HepG2 (cell line): ENCODE results near the gene OR2AP1. TPM values are rescaled to one million over a fixed set of nuclear protein-coding genes. Genes with fewer than 3 reads are reported as not detected.

Source experiments
- HCFC1 ChIP-seq: fragments of 150-350 bp; IDR thresholded peaks from 2 replicates; pipeline ENCODE4 v1.6.1; 2014; ENCODE audit warnings: low read depth, low read length
- HINFP ChIP-seq: sonication (generic); formaldehyde crosslinking; IDR thresholded peaks from 2 replicates; pipeline ENCODE4 v1.4.0; 2020; ENCODE audit warnings: low read depth, mild to moderate bottlenecking, missing genetic modification reagents
- KAT2B ChIP-seq: fragments of 150-350 bp; IDR thresholded peaks from 2 replicates; pipeline ENCODE4 v1.6.1; 2014; ENCODE audit warnings: low read depth, low read length, borderline replicate concordance
- NFAT5 ChIP-seq: sonication (generic); formaldehyde crosslinking; IDR thresholded peaks from 2 replicates; pipeline ENCODE4 v1.4.0; 2020; ENCODE audit warnings: missing genetic modification reagents
- PHF8 ChIP-seq: sonication (generic); formaldehyde crosslinking; IDR thresholded peaks from 2 replicates; pipeline ENCODE4 v1.5.0; 2020; ENCODE audit warnings: missing genetic modification reagents
- RAD51 ChIP-seq: fragments of 450-650 bp; IDR thresholded peaks from 2 replicates; pipeline ENCODE4 v1.6.1; 2016; ENCODE audit warnings: borderline replicate concordance
- ZNF44 ChIP-seq: sonication (generic); formaldehyde crosslinking; IDR thresholded peaks from 2 replicates; pipeline ENCODE4 v1.5.1; 2020; ENCODE audit warnings: mild to moderate bottlenecking, missing genetic modification reagents
- polyA plus RNA-seq, 8 experiments: library from polyadenylated mRNA; depleted of rRNA in 3 of 8; stranded (reverse) in 7 of 8; unstranded in 1 of 8; fragments of >200 nt; fragmentation: Illumina TruSeq in 4 of 8; extraction: Trizol in 4 of 8; gene quantifications; 2 replicates each; pipeline versions ENCODE4 v1.2.1 to v1.2.3, GENCODE V29; 2011 to 2016; ENCODE audit warnings: low read depth in 4 of 8, missing spikeins in 1 of 8, mixed read lengths in 1 of 8; ENCODE audit not compliant: insufficient read depth in 1 of 8
- total RNA-seq, 5 experiments: library from RNA; depleted of rRNA; stranded (reverse); fragments of >200 nt; fragmentation: Illumina TruSeq; extraction: Trizol; gene quantifications; 2 replicates each; pipeline ENCODE4 v1.2.3, GENCODE V29; 2016; ENCODE audit warnings: low read depth in 1 of 5
- TF ChIP-seq, protein P1 (sequence below): sonication (generic); formaldehyde crosslinking; IDR thresholded peaks from 2 replicates; pipeline ENCODE4 v1.9.0; 2022; ENCODE audit warnings: missing genetic modification reagents, mild to moderate bottlenecking, borderline replicate concordance
- TF ChIP-seq, protein P2 (sequence below): IDR thresholded peaks from 2 replicates; pipeline ENCODE4 v1.6.1; 2016; ENCODE audit warnings: control low read depth
- TF ChIP-seq, protein P3 (sequence below): sonication (generic); formaldehyde crosslinking; IDR thresholded peaks from 2 replicates; pipeline ENCODE4 v1.5.0; 2020; ENCODE audit warnings: mild to moderate bottlenecking, missing genetic modification reagents

Gene OR2AP1
- total and polyA plus RNA-seq, 2 of the 13 experiments (the other 11 are each of a cell fraction or from before 2014, with no cell fraction given), result not detected

DNA sequence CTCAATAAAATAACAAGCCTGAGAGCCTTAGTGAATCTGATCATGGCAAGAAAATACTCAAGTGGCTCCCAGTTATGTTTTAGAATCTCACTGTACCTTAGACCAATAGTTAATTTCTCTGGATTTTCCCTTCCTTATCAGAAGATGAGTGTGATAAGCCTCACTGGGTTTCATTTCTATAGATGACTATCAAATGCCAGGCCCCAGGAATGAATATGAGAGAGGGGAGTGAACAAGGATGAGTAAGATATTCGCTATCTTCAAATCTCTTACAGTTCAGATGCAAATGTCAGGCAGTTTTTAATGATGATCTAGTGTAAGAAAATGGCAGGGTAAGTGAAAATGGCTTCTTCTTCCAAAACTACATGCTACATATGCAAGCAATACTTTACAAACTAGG lies 38.3 kb downstream of the OR2AP1 start (continued):
- TF ChIP-seq, protein P1, sequence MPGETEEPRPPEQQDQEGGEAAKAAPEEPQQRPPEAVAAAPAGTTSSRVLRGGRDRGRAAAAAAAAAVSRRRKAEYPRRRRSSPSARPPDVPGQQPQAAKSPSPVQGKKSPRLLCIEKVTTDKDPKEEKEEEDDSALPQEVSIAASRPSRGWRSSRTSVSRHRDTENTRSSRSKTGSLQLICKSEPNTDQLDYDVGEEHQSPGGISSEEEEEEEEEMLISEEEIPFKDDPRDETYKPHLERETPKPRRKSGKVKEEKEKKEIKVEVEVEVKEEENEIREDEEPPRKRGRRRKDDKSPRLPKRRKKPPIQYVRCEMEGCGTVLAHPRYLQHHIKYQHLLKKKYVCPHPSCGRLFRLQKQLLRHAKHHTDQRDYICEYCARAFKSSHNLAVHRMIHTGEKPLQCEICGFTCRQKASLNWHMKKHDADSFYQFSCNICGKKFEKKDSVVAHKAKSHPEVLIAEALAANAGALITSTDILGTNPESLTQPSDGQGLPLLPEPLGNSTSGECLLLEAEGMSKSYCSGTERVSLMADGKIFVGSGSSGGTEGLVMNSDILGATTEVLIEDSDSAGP (CRISPR knock-in tag), result no peak
- TF ChIP-seq KAT2B, result no peak
- TF ChIP-seq ZNF44 (CRISPR knock-in tag), result no peak
- TF ChIP-seq HCFC1, result no peak
- no peak for TF ChIP-seq NFAT5 (CRISPR knock-in tag)
- TF ChIP-seq RAD51, result no peak
- TF ChIP-seq HINFP (CRISPR knock-in tag), result no peak
- TF ChIP-seq, protein P2, sequence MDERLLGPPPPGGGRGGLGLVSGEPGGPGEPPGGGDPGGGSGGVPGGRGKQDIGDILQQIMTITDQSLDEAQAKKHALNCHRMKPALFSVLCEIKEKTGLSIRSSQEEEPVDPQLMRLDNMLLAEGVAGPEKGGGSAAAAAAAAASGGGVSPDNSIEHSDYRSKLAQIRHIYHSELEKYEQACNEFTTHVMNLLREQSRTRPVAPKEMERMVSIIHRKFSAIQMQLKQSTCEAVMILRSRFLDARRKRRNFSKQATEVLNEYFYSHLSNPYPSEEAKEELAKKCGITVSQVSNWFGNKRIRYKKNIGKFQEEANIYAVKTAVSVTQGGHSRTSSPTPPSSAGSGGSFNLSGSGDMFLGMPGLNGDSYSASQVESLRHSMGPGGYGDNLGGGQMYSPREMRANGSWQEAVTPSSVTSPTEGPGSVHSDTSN (CRISPR knock-in tag), result no peak
- TF ChIP-seq, protein P3, sequence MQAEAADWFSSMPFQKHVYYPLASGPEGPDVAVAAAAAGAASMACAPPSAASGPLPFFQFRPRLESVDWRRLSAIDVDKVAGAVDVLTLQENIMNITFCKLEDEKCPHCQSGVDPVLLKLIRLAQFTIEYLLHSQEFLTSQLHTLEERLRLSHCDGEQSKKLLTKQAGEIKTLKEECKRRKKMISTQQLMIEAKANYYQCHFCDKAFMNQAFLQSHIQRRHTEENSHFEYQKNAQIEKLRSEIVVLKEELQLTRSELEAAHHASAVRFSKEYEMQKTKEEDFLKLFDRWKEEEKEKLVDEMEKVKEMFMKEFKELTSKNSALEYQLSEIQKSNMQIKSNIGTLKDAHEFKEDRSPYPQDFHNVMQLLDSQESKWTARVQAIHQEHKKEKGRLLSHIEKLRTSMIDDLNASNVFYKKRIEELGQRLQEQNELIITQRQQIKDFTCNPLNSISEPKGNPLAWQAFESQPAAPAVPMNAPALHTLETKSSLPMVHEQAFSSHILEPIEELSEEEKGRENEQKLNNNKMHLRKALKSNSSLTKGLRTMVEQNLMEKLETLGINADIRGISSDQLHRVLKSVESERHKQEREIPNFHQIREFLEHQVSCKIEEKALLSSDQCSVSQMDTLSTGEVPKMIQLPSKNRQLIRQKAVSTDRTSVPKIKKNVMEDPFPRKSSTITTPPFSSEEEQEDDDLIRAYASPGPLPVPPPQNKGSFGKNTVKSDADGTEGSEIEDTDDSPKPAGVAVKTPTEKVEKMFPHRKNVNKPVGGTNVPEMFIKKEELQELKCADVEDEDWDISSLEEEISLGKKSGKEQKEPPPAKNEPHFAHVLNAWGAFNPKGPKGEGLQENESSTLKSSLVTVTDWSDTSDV (CRISPR knock-in tag), result no peak
- no peak for TF ChIP-seq PHF8
